ENCODE data around the gene NAA15.
"Not testable (repeated sequence)": the region's sequence is repeated elsewhere in the genome, so short reads cannot be mapped to it uniquely, and the experiment has no call there.

Gene NAA15

DNA sequence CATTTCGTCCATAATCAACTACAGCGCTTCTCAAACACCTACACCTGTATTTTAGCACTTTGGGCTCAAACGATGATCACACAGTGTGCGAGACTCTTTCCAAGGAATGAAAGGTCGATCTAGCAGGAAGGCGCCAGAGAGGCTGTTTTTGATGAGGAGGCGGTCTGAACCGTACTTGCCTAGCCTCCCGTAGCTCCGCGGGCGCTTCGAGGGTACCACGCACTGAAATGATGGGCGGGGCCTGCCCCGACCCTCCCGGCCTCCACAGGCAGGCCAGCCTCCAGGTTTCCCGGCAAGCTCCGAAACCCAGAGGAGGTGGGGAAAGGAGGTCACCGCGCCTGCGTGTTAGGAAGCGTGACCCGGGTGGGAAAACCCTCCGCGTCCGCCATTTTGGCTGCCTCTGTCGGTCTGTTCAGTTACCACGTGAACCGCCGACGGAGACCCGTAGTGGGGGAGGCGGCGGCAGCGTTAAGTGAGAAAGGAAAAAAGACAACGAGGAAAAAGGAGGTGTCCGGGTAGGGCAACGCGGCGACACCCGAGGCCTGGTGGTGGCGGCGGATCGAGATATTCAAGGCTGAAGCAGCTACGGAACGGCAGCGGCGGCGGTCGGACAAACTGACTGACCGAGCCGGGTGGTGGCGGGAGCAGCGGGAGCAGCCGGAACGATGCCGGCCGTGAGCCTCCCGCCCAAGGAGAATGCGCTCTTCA, at the start of gene NAA15:
Gene NAA15 (plus strand): TSS at position 393 of the 708 bp plus-strand sequence. CDS start 273 bp downstream, at position 666.
- 0 out of 2 replicates have a peak within 1 kb of the TSS, but pooled peaks have one; percentile 58 for H2AFZ ChIP-seq (ENCODE audit: low read length)
- H3K9me3 ChIP-seq (ENCODE audit: low read length), result peaks cover 4% of the 10 kb centered on the region; the same call in 1 of the 2 replicates
- H3K36me3 ChIP-seq (ENCODE audit: insufficient read depth, low read length), result peaks cover 29% of the 10 kb centered on the region
- H3K4me3 ChIP-seq (ENCODE audit: low read depth, low read length, poor library complexity, severe bottlenecking), result peak within 1 kb of the TSS; percentile 82
- H3K27me3 ChIP-seq (ENCODE audit: insufficient read depth, low read length), result no peaks in the 10 kb centered on the region
- peak within 1 kb of the TSS; percentile 83 for H3K4me2 ChIP-seq (ENCODE audit: low read length)
- peak within 1 kb of the TSS; percentile 91 for H3K9ac ChIP-seq (ENCODE audit: low read length)
- no peaks in the 10 kb centered on the region for H4K20me1 ChIP-seq (ENCODE audit: insufficient read depth, low read length)
- H3K4me1 ChIP-seq (ENCODE audit: insufficient read depth, low read length, severe bottlenecking), result peaks cover 55% of the 10 kb centered on the region
- H3K79me2 ChIP-seq (ENCODE audit: insufficient read depth, low read length), result peaks cover 53% of the 10 kb centered on the region
- no peaks in the 10 kb centered on the region for H3K9me2 ChIP-seq (ENCODE audit: low read depth, low read length)
- TF ChIP-seq EZH2 (IDR thresholded peaks at IDR 0.05; ENCODE audit: borderline replicate concordance, low read length), result no peak
- no peak for TF ChIP-seq CTCF (IDR thresholded peaks at IDR 0.05; ENCODE audit: low read length)
- H3K27ac ChIP-seq (ENCODE audit: low read depth, low read length, poor library complexity, severe bottlenecking), result peak within 1 kb of the TSS; percentile 85
- 0 out of 2 replicates have a peak, but pooled peaks cover 5% of the 10 kb centered on the region for H3F3A ChIP-seq (ENCODE audit: insufficient read depth, low read length)

DNA sequence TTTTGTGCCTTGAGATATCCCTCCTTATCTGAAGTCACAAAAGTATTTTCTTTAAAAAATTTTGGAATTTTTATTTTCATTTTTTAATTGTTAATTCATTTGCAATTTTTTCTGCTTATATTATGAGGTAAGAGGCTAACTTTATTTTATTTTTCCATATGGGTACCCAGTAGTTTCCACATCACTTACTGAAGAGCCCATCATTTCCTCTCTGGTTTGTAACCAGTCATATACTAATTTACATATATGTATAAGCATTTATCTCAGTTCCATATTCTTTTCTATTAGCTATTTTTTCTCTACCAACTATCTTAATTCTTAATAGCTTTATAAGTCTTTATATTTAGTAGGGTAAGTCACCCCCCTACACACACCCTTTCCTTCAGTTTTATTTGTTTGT, 48.3 kb upstream of the NAA15 start:
- Histone ChIP-seq H3K79me2 (ENCODE audit: insufficient read depth, low read length) (no peaks in the 10 kb centered on the region), H3K27ac (ENCODE audit: low read depth, low read length, poor library complexity, severe bottlenecking) (no peak overlapping the region), H3K9me2 (ENCODE audit: low read depth, low read length) (no peaks in the 10 kb centered on the region), H3K9ac (ENCODE audit: low read length) (no peak overlapping the region), H3F3A (ENCODE audit: insufficient read depth, low read length) (no peaks in the 10 kb centered on the region), H2AFZ (ENCODE audit: low read length) (no peak overlapping the region), H3K4me3 (ENCODE audit: low read depth, low read length, poor library complexity, severe bottlenecking) (no peak overlapping the region), H3K4me2 (ENCODE audit: low read length) (no peak overlapping the region), H3K27me3 (ENCODE audit: insufficient read depth, low read length) (no peaks in the 10 kb centered on the region), H3K9me3 (ENCODE audit: low read length) (no peaks in the 10 kb centered on the region), H3K36me3 (ENCODE audit: insufficient read depth, low read length) (no peaks in the 10 kb centered on the region), H3K4me1 (ENCODE audit: insufficient read depth, low read length, severe bottlenecking) (peaks cover 8% of the 10 kb centered on the region), H4K20me1 (ENCODE audit: insufficient read depth, low read length) (no peaks in the 10 kb centered on the region)
- TF ChIP-seq EZH2 (IDR thresholded peaks at IDR 0.05; ENCODE audit: borderline replicate concordance, low read length) (no peak), CTCF (IDR thresholded peaks at IDR 0.05; ENCODE audit: low read length) (no peak)

DNA sequence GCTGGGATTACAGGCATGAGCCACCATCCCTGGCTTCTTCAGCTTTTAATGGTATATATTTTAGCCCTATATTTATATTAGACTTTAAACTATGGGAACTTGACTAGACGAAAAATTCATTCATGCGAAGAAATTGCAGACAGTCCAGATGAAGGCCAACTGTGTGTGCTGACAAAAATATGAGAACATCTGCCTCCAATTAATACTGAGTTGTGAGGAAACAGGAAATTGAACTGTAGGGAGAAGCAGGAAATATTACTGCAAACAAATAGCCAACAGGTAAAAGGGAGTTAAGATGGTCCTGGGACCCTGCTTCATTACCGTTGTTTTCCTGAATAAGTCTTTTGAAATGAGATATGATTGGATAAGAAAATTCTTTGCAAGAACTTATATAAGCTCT, 47.6 kb upstream of the NAA15 start:
- TF ChIP-seq CTCF (IDR thresholded peaks at IDR 0.05; ENCODE audit: low read length) (no peak), EZH2 (IDR thresholded peaks at IDR 0.05; ENCODE audit: borderline replicate concordance, low read length) (no peak)
- H3F3A ChIP-seq (ENCODE audit: insufficient read depth, low read length), result no peaks in the 10 kb centered on the region
- H4K20me1 ChIP-seq (ENCODE audit: insufficient read depth, low read length), result no peaks in the 10 kb centered on the region
- H3K79me2 ChIP-seq (ENCODE audit: insufficient read depth, low read length), result no peaks in the 10 kb centered on the region
- H3K4me3 ChIP-seq (ENCODE audit: low read depth, low read length, poor library complexity, severe bottlenecking), result no peak overlapping the region
- H3K4me1 ChIP-seq (ENCODE audit: insufficient read depth, low read length, severe bottlenecking), result peaks cover 8% of the 10 kb centered on the region
- no peak overlapping the region for H3K4me2 ChIP-seq (ENCODE audit: low read length)
- no peaks in the 10 kb centered on the region for H3K9me3 ChIP-seq (ENCODE audit: low read length)
- H3K27me3 ChIP-seq (ENCODE audit: insufficient read depth, low read length), result no peaks in the 10 kb centered on the region
- H3K27ac ChIP-seq (ENCODE audit: low read depth, low read length, poor library complexity, severe bottlenecking), result no peak overlapping the region
- no peaks in the 10 kb centered on the region for H3K9me2 ChIP-seq (ENCODE audit: low read depth, low read length)
- no peaks in the 10 kb centered on the region for H3K36me3 ChIP-seq (ENCODE audit: insufficient read depth, low read length)
- H3K9ac ChIP-seq (ENCODE audit: low read length), result no peak overlapping the region
- no peak overlapping the region for H2AFZ ChIP-seq (ENCODE audit: low read length)

GRCh38 chr4:139255581-139255980, 45.7 kb upstream of the NAA15 start:
- H3K36me3 ChIP-seq (ENCODE audit: insufficient read depth, low read length); H3F3A ChIP-seq (ENCODE audit: insufficient read depth, low read length); H4K20me1 ChIP-seq (ENCODE audit: insufficient read depth, low read length); H3K27me3 ChIP-seq (ENCODE audit: insufficient read depth, low read length); H3K4me1 ChIP-seq (ENCODE audit: insufficient read depth, low read length, severe bottlenecking); H3K9ac ChIP-seq (ENCODE audit: low read length); H3K79me2 ChIP-seq (ENCODE audit: insufficient read depth, low read length); H3K4me2 ChIP-seq (ENCODE audit: low read length); H3K9me3 ChIP-seq (ENCODE audit: low read length); H2AFZ ChIP-seq (ENCODE audit: low read length); H3K4me3 ChIP-seq (ENCODE audit: low read depth, low read length, poor library complexity, severe bottlenecking); H3K9me2 ChIP-seq (ENCODE audit: low read depth, low read length); H3K27ac ChIP-seq (ENCODE audit: low read depth, low read length, poor library complexity, severe bottlenecking): not testable (repeated sequence)

All from OCI-LY1 (cell line).